CD4-positive, alpha-beta memory T cell (primary cell): ENCODE data around the gene ZCCHC2. TPM values are rescaled to one million over a fixed set of nuclear protein-coding genes. Genes with fewer than 3 reads are reported as not detected.

ENCODE experiments used
- CTCF ChIA-PET: fragments of 350-600 bp; sonication (Branson Sonifier 250); formaldehyde crosslinking; loops from one replicate; lab custom pipeline; 2021; ENCODE audit warnings: inconsistent platforms; ENCODE audit not compliant: partially characterized antibody; lab: Charles Lee
- POLR2A ChIA-PET: fragments of 350-600 bp; sonication (Branson Sonifier 250); formaldehyde crosslinking; loops from one replicate; lab custom pipeline; 2021; ENCODE audit not compliant: partially characterized antibody; lab: Charles Lee
- DNase-seq, 5 donors: peaks; one replicate each; pipeline versions ENCODE4 v3.0.0 to v3.0.0-alpha.2; 2020 to 2022; ENCODE audit warnings: mixed read lengths in 1 of 5
- H3K27ac ChIP-seq: one replicate; pipeline ENCODE4 v1.7.0; 2013; ENCODE audit warnings: low read depth, low read length
- H3K27me3 ChIP-seq: 2 replicates; pipeline ENCODE4 v1.7.0; 2013; ENCODE audit warnings: mild to moderate bottlenecking, low read length, moderate library complexity; ENCODE audit not compliant: insufficient read depth
- H3K36me3 ChIP-seq: 2 replicates; pipeline ENCODE4 v1.7.0; 2013; ENCODE audit warnings: mild to moderate bottlenecking, low read length, moderate library complexity; ENCODE audit not compliant: insufficient read depth
- H3K4me1 ChIP-seq: 2 replicates; pipeline ENCODE4 v1.7.0; 2013; ENCODE audit warnings: mild to moderate bottlenecking, low read length, moderate library complexity; ENCODE audit not compliant: insufficient read depth
- H3K4me3 ChIP-seq, 2 donors: one replicate each; pipeline ENCODE4 v1.7.0; 2013; ENCODE audit warnings: low read length in 2 of 2, mild to moderate bottlenecking in 1 of 2
- H3K9me3 ChIP-seq, 2 donors: one replicate each; pipeline ENCODE4 v1.7.0; 2013; ENCODE audit warnings: low read length in 2 of 2, control low read depth in 1 of 2; ENCODE audit not compliant: control insufficient read depth in 1 of 2
- H3K27ac Mint-ChIP-seq, 7 donors: one replicate each; pipeline ENCODE4 v1.8.0; 2020 to 2021; ENCODE audit warnings: mixed read lengths in 7 of 7, mild to moderate bottlenecking in 6 of 7, inconsistent platforms in 3 of 7, moderate library complexity in 3 of 7
- H3K27me3 Mint-ChIP-seq, 2 donors: one replicate each; pipeline ENCODE4 v1.8.0; 2020 to 2021; ENCODE audit warnings: mixed read lengths in 2 of 2
- H3K36me3 Mint-ChIP-seq, 2 donors: one replicate each; pipeline ENCODE4 v1.8.0; 2020 to 2021; ENCODE audit warnings: mixed read lengths in 2 of 2, inconsistent platforms in 1 of 2, mild to moderate bottlenecking in 1 of 2
- H3K4me1 Mint-ChIP-seq, 4 donors: one replicate each; pipeline ENCODE4 v1.8.0; 2020 to 2021; ENCODE audit warnings: mixed read lengths in 4 of 4, mild to moderate bottlenecking in 1 of 4
- H3K4me3 Mint-ChIP-seq, 8 donors: one replicate each; pipeline ENCODE4 v1.8.0; 2020 to 2021; ENCODE audit warnings: mixed read lengths in 8 of 8, mild to moderate bottlenecking in 7 of 8, moderate library complexity in 6 of 8, inconsistent platforms in 3 of 8
- H3K9me3 Mint-ChIP-seq, 8 donors: one replicate each; pipeline ENCODE4 v1.8.0; 2020 to 2021; ENCODE audit warnings: mixed read lengths in 8 of 8, mild to moderate bottlenecking in 5 of 8, inconsistent platforms in 3 of 8, moderate library complexity in 1 of 8
- intact Hi-C: fragments of 100-400 bp; cut with micrococcal nuclease; formaldehyde crosslinking; loops from one replicate; pipeline ENCODE4 v1.15.1; 2023
- polyA plus RNA-seq, 2 donors: library from polyadenylated mRNA; unstranded; fragments of 300-500 nt; fragmentation: Illumina TruSeq; gene quantifications; one replicate each; pipeline ENCODE4 v1.2.3, GENCODE V29; 2021
- total RNA-seq, 2 experiments: library from RNA; stranded (reverse); gene quantifications; one replicate each; pipeline ENCODE4 v1.2.3, GENCODE V29; 2021

Gene ZCCHC2
- total and polyA plus RNA-seq, 4 experiments from 2014 or later = 1.2 to 52.2 (median 27.0) TPM

DNA sequence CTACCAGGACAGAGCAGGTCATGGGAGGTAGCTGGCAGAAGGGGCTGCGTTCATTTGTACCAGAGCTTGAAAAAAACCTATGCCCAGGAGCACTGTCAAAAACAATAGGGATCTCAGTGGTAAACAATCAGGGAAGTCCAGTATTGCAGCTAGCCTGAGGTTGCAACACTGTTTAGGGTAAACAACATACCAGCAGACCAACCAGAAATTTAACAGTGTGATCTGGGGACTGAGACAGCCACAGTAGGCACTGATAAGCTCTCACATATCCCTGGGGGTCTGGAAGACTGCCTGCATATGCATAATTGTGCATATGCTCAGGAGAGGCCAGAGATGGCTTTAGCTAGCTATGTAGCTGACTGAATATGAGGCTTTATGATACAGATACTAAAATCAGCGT, 12.0 kb upstream of the ZCCHC2 start:
- peaks cover 23 to 25% of the 10 kb centered on the region in 2 donors for H3K36me3 Mint-ChIP-seq
- no peak overlapping the region for H3K27ac ChIP-seq
- peaks cover 0 to 51% (median 44%) of the 10 kb centered on the region in 8 donors for H3K9me3 Mint-ChIP-seq
- no peak overlapping the region for H3K4me3 Mint-ChIP-seq
- POLR2A ChIA-PET = interaction anchor here (1.5 to 1.6 kb wide), 2 partner anchors 10 to 12 kb away, joined by 6 to 8 read pairs; partner anchors contain the start of gene ZCCHC2
- intact Hi-C loops = no loop called here
- H3K36me3 ChIP-seq = no peaks in the 10 kb centered on the region
- CTCF ChIA-PET = interaction anchor here (1.1 to 1.6 kb wide), 3 partner anchors 11 to 85 kb away, joined by 3 to 4 read pairs (median 4); no protein-coding TSS in a partner anchor
- H3K9me3 ChIP-seq = peaks cover 0 to 4% of the 10 kb centered on the region in 2 donors
- H3K27ac Mint-ChIP-seq = no peak overlapping the region
- no peak overlapping the region for H3K4me3 ChIP-seq
- DNase-seq = no peak
- H3K27me3 ChIP-seq = no peaks in the 10 kb centered on the region
- no peaks in the 10 kb centered on the region for H3K27me3 Mint-ChIP-seq
- peaks cover 9 to 11% (median 10%) of the 10 kb centered on the region in 4 donors for H3K4me1 Mint-ChIP-seq
- peaks cover 7% of the 10 kb centered on the region for H3K4me1 ChIP-seq

DNA sequence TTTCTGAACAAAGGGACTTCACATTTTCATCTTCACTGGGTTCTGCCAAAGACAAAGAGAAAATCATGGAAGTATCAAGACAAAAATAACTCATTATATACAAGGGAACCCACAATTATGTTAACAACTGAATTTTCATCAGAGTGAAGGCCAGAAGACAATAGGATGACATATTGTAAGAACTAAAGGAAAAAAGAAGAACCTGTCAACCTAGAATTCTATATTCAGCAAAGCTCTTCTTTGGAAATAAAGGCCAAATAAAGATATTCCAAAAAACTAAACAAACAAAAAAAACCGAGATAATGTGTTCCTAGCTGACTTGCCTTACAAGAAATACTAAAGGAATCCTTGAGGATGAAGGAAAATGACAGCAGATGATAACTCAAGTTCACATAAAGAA, 10.3 kb upstream of the ZCCHC2 start:
- Mint-ChIP-seq H3K27ac (no peak overlapping the region), H3K27me3 (no peaks in the 10 kb centered on the region), H3K4me1 (peaks cover 0 to 2% (median 0%) of the 10 kb centered on the region in 4 donors), H3K9me3 (peaks cover 0 to 52% (median 45%) of the 10 kb centered on the region in 8 donors), H3K4me3 (peak overlapping the region in 1 of 8 donors; percentile 15), H3K36me3 (peaks cover 20 to 23% of the 10 kb centered on the region in 2 donors)
- no peaks in the 10 kb centered on the region for H3K27me3 ChIP-seq
- intact Hi-C loops = no loop called here
- H3K36me3 ChIP-seq = no peaks in the 10 kb centered on the region
- no peak overlapping the region for H3K27ac ChIP-seq
- no peak overlapping the region for H3K4me3 ChIP-seq
- no peak for DNase-seq
- POLR2A ChIA-PET = interaction anchor here (1.5 to 2.3 kb wide), 2 partner anchors 10 to 12 kb away, joined by 6 to 13 read pairs; partner anchors contain the start of gene ZCCHC2
- CTCF ChIA-PET = no interaction called here
- H3K4me1 ChIP-seq = no peaks in the 10 kb centered on the region
- H3K9me3 ChIP-seq = peaks cover 0 to 4% of the 10 kb centered on the region in 2 donors

DNA sequence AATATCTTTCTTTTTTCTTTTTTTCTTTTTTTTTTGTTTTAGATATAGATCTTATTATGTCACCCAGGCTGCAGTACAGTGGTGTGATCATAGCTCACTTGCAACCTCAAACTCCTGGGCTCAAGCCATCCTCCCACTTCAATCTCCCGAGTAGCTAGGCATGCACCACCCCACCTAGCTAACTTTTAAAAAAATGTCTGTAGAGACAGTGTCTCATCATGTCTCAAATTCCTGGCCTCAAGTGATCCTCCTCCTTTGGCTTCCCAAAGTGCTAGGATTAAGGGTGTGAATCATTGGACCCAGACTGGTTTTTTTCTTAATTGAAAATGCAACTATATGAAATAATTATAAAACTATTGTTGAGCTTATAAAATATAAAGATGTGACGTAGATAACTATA, 9.8 kb upstream of the ZCCHC2 start:
- no peaks in the 10 kb centered on the region for H3K36me3 ChIP-seq
- Mint-ChIP-seq H3K4me3 (no peak overlapping the region), H3K4me1 (peaks cover 0 to 2% (median 0%) of the 10 kb centered on the region in 4 donors), H3K27ac (no peak overlapping the region), H3K27me3 (no peaks in the 10 kb centered on the region), H3K36me3 (peaks cover 20 to 23% of the 10 kb centered on the region in 2 donors), H3K9me3 (peaks cover 0 to 52% (median 45%) of the 10 kb centered on the region in 8 donors)
- CTCF ChIA-PET = interaction anchor here (0.7 to 1.1 kb wide), 2 partner anchors 10 to 71 kb away, joined by 3 read pairs; partner anchors contain the start of gene ZCCHC2
- H3K27me3 ChIP-seq = no peaks in the 10 kb centered on the region
- H3K27ac ChIP-seq = no peak overlapping the region
- H3K4me1 ChIP-seq = no peaks in the 10 kb centered on the region
- no peak overlapping the region for H3K4me3 ChIP-seq
- H3K9me3 ChIP-seq = peaks cover 0 to 4% of the 10 kb centered on the region in 2 donors
- POLR2A ChIA-PET = interaction anchor here (1.5 to 2.3 kb wide), 2 partner anchors 9 to 11 kb away, joined by 6 to 13 read pairs; partner anchors contain the start of gene ZCCHC2
- intact Hi-C loops = no loop called here
- DNase-seq = no peak

DNA sequence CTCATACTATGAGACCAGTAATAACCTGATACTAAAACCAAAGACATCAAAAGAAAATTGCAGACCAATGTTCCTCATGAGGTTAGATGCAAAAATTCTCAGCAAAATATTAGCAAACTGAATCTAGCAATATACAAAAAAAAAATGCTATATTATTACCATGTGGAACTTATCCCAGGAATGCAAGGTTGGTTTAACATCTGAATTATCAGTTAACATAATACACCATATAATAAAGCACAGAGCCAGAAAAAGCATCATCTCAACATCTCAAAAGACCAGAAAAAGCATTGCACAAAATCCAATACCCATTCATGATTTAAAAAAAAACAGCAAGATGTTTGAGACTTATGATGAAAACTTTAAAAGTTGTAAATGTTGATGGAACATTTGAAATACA, 8.3 kb upstream of the ZCCHC2 start:
- intact Hi-C loops = no loop called here
- no peak overlapping the region for H3K27ac ChIP-seq
- H3K36me3 Mint-ChIP-seq = peaks cover 20 to 27% of the 10 kb centered on the region in 2 donors
- H3K4me1 ChIP-seq = no peaks in the 10 kb centered on the region
- no peaks in the 10 kb centered on the region for H3K27me3 Mint-ChIP-seq
- H3K27ac Mint-ChIP-seq = no peak overlapping the region
- peaks cover 0 to 4% of the 10 kb centered on the region in 2 donors for H3K9me3 ChIP-seq
- H3K4me3 Mint-ChIP-seq = no peak overlapping the region
- H3K36me3 ChIP-seq = no peaks in the 10 kb centered on the region
- ChIA-PET POLR2A (no interaction called here), CTCF (no interaction called here)
- peaks cover 0 to 52% (median 45%) of the 10 kb centered on the region in 8 donors for H3K9me3 Mint-ChIP-seq
- H3K4me3 ChIP-seq = no peak overlapping the region
- DNase-seq = no peak
- H3K4me1 Mint-ChIP-seq = peaks cover 0 to under 1% (median 0%) of the 10 kb centered on the region in 4 donors
- no peaks in the 10 kb centered on the region for H3K27me3 ChIP-seq

DNA sequence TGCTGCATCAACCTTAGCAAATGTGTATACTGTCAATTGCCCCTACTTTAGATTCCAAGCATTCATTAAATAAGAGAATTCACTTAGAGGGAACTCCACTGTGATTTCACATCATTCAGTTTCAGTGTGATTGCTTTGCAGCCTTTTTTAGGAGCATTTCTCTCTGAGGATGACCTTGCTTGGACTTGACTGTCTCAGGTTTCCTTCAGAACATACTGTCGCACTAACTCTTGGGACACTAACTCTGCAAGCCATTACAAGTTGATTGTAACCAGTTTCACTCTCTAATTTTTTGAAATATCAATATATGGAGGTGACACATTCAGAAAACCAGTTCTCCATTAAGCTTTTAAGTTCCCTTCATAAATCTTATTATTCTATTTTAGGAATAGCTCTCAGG, 6.6 kb upstream of the ZCCHC2 start:
- H3K4me3 ChIP-seq = no peak overlapping the region
- Mint-ChIP-seq H3K9me3 (peaks cover 0 to 43% (median 39%) of the 10 kb centered on the region in 8 donors), H3K27ac (no peak overlapping the region), H3K27me3 (no peaks in the 10 kb centered on the region), H3K36me3 (peaks cover 21 to 27% of the 10 kb centered on the region in 2 donors), H3K4me3 (no peak overlapping the region), H3K4me1 (peaks cover 4 to 13% (median 7%) of the 10 kb centered on the region in 4 donors)
- intact Hi-C loops = no loop called here
- H3K27me3 ChIP-seq = no peaks in the 10 kb centered on the region
- peaks cover 7% of the 10 kb centered on the region for H3K4me1 ChIP-seq
- H3K9me3 ChIP-seq = peaks cover 0 to 4% of the 10 kb centered on the region in 2 donors
- ChIA-PET POLR2A (no interaction called here), CTCF (no interaction called here)
- H3K27ac ChIP-seq = no peak overlapping the region
- DNase-seq = no peak
- H3K36me3 ChIP-seq = no peaks in the 10 kb centered on the region

DNA sequence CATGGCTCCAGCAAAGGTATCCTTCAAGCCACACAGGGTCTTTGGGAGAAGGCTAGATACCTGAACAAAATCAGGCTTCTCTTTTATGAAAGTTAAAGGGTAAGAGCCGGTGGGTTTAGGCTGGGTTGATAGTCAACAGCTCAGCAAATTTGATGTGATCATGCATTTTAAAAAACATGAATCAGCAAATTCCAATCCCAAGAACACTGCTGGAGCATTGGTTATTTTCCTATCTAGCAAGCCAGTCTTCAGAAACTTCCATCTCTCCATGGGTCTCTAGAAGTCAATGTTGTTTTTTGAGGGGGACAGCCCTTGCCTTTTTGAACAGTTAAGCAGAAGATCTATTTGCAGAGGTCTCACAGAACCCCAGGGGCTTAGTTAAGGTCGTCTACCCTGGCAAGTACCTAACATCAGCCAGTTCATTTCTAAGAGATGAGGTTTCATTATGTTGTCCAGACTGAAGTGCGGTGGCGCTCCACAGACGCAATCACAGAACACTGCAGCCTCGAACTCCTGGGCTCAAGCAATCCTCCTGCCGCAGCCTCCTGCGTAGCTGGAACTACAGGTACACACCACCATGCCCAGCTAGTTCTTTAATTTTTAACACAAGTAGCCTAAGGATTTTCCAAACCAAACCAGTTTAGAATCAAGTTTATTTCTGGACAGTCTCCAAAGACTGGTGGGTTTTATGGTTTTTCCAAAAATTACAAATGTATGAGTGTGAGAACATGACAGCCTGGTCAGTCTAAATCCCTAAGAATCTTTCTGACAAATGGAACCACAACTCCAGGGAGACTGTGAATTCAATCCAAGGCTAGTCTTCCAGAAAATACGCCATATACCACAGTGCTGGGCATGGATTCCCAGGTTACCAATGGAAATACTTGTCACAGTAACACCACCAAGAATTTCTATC, 4.1 kb upstream of the ZCCHC2 start:
- Mint-ChIP-seq H3K9me3 (peaks cover 0 to 20% (median 17%) of the 10 kb centered on the region in 8 donors), H3K27ac (no peak overlapping the region), H3K4me1 (peaks cover 11 to 23% (median 14%) of the 10 kb centered on the region in 4 donors), H3K4me3 (no peak overlapping the region), H3K27me3 (no peaks in the 10 kb centered on the region), H3K36me3 (peaks cover 10 to 14% of the 10 kb centered on the region in 2 donors)
- no peak for DNase-seq
- intact Hi-C loops = no loop called here
- ChIA-PET POLR2A (interaction anchor here (5.0 kb wide), 1 partner anchor 12 kb away, joined by 64 read pairs; no protein-coding TSS in a partner anchor), CTCF (no interaction called here)
- H3K9me3 ChIP-seq = no peaks in the 10 kb centered on the region
- no peaks in the 10 kb centered on the region for H3K36me3 ChIP-seq
- H3K4me3 ChIP-seq = no peak overlapping the region
- peaks cover 16% of the 10 kb centered on the region for H3K4me1 ChIP-seq
- no peak overlapping the region for H3K27ac ChIP-seq
- no peaks in the 10 kb centered on the region for H3K27me3 ChIP-seq

DNA sequence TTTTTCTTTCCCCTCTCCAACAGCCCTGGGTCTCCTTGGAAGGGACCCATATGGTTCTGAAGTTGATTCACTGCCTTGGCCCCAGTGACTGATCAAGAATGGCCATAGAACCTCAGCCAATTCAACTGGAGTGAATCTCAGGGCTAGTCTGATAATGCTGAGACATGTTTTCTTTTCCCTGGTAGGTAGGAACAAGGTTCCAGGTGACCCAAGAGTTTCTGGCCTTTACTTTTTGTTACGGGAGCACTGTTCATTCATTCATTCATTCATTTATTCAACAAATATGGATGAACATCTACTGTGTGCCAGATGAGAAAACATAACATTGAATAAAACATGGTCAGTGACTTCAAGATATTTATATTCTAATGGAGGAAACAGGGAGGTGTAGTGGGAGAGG, 3.1 kb upstream of the ZCCHC2 start:
- H3K36me3 Mint-ChIP-seq = peaks cover 4 to 7% of the 10 kb centered on the region in 2 donors
- peak overlapping the region in 1 of 7 donors; percentile 35 for H3K27ac Mint-ChIP-seq
- DNase-seq = no peak
- intact Hi-C loops = loop anchor here (5.0 to 10.0 kb wide), 3 partner anchors 192 to 798 kb away; partner anchors contain the start of genes BCL2 and TNFRSF11A
- peaks cover 16% of the 10 kb centered on the region for H3K4me1 ChIP-seq
- no peak overlapping the region for H3K4me3 Mint-ChIP-seq
- no peaks in the 10 kb centered on the region for H3K9me3 ChIP-seq
- peaks cover 0 to 10% (median 7%) of the 10 kb centered on the region in 8 donors for H3K9me3 Mint-ChIP-seq
- no peaks in the 10 kb centered on the region for H3K27me3 ChIP-seq
- CTCF ChIA-PET = interaction anchor here (1.1 kb wide), 1 partner anchor 94 kb away, joined by 4 read pairs; no protein-coding TSS in a partner anchor
- POLR2A ChIA-PET = interaction anchor here (2.1 to 5.0 kb wide), 2 partner anchors 9 to 13 kb away, joined by 8 to 64 read pairs; no protein-coding TSS in a partner anchor
- H3K4me3 ChIP-seq = no peak overlapping the region
- H3K4me1 Mint-ChIP-seq = peaks cover 11 to 23% (median 15%) of the 10 kb centered on the region in 4 donors
- H3K27me3 Mint-ChIP-seq = no peaks in the 10 kb centered on the region
- H3K27ac ChIP-seq = no peak overlapping the region
- no peaks in the 10 kb centered on the region for H3K36me3 ChIP-seq
